HL-60/S4 treated with phorbol 12-myristate 13-acetate at 8.2 ng/mL for 4 days and 3 days (cell line): ENCODE data around the gene CCNF.

ENCODE experiments used
- in situ Hi-C: fragments of 300-500 bp; cut with MboI; formaldehyde crosslinking; loops from 2 replicates; pipeline ENCODE4 v1.15.0; 2022; ENCODE audit warnings: low sequenced_read_pairs

CCNF gene

DNA sequence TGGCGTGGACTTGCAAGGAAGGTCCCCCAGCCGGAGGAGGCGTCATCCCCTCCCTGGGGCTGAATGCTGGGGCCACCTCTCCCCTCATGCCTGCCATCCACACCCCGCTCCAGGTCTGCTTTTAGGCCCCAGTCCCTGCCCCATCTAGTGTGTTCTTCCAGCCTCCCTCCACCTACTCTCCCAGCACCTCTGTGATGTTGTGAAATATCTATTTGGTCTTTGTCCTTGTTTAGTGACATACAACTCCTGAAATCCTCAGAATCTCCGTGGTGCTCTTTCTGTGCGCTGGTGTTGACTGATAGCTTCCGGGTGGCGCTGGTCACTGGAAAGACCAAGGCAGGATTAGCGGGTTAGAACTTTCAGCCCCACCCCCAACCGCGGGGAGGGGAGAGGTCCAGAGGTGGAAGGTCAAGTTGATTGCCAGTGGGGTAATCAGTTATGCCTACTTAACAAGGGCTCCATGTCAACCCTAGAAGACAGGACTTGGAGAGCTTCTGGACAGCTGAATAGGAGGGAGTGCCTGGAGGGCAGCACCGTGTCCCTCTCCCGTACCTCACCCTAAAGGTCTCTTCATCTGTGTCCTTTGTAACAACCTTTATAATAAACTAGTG is 55.8 kb downstream of the CCNF start:
- in situ Hi-C loops = no loop called here

DNA sequence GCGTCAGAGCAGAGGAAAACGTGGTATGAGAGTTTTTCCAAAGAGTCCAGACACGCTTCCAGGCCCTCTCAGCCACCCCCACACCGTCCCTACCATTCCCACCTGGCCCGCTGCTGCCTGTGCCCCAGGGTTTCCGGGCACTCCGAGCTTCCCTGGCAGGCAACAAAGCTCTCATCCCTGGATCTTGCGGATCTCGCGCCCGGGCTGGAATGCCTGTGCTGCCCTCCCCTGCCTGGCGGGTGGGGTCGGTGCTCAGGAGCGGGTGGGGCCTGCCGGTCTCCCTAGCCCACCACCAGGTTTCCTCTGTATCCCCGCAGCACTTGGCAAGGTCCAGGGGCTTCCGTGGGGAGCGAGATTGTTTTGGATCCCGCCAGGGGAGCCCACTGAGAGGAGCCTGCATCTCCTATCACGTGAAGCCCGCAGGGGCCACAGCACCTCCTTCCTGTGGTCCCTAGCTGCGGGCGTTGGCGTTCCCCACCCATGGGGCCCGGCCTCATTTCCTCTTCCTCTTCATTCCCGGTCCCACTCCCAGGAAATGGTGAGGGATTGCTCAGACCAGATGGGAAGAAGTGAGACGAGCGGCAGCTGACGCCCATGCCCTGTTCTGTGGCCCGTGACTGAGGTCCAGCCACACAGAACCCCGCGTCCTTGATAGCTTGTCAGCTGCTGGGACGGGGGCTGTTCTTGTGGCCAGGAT is 56.7 kb downstream of the CCNF start:
- in situ Hi-C loops = no loop called here

DNA sequence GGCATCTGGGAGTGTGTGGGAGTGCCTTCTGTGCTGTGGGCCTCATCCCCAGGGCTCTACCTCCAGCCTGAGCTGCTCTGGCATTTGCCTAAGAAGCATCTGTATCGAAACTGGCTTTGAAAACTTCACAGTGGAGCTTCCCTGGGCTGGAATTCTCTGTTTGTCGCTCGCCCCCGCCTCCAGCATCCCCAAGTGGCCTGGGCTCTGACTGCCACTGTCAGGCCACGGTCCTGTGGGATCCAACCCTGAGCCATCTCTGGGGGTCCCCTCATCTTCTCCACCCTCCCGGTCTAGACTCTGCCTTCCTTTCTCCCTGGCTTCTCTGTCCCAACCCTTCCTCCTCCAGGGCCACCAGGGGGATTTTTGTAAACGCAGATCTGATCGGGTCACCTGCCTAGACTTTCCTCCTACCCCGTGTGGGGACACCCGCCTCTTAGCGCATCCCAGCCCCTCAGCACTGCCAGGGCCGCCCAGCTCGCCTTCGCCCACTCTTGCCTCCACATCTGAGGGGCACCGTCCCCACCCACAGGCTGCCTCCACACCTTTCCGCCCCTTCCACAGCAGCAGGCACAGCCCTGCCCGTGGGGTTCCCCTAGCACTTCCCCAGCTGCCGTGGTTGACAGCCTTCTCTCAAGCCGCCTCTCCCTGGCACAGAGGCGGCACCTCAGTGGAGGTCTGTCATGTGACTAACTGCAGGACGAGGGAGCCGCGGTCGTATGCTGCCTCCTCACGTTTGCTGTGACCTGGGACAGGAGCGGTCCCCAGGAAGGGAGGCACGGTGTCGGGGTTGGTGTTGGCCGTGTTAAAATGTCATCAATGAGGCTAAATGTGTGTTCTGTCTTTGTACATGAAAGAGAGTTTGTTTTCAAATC is 57.6 kb downstream of the CCNF start:
- in situ Hi-C loops = no loop called here

DNA sequence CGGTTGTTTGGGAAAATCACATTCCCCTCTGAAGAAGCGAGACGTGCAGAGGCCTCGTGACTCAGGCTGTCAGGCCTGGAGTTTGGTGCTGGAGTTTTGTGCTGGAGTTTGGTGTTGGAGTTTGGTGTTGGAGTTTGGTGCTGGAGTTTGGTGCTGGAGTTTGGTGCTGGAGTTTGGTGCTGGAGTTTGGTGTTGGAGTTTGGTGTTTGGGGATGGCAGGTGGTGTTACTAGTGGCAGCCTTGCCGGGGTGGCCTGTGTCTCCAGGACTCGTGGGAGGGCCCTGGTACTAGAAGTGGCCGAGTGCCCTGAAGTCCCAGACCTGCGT is 58.2 kb downstream of the CCNF start:
- in situ Hi-C loops = no loop called here

DNA sequence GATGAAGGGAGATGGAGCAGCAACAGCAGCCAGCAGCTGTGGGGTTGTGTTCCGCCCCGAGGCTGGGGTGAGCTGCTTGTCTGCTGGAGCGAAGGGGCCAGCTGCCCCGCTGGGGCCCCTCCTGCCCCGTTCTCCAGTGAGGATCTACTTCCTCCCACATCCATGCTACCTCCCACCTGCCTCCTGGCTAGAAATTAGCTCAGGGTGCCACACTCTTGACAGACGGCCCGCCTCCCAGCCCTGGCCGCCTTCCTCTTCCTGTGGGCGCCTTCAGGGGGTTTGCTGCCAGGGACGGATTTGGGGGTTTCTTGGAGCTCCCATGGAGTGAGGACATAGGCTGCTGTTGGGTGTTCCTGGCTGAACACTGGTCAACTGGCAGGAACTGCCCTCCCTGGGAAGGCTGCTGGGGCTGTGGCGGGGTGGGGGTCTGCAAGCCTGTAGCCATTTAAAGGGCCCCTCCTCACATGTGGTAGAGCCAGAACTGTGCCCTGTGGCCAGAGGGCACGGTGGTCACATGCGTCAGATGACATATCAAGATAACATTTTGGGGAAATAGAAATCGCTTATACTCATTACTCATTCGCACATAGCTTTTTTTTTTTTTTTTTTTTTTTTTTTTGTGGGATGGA is 58.8 kb downstream of the CCNF start:
- in situ Hi-C loops = no loop called here

DNA sequence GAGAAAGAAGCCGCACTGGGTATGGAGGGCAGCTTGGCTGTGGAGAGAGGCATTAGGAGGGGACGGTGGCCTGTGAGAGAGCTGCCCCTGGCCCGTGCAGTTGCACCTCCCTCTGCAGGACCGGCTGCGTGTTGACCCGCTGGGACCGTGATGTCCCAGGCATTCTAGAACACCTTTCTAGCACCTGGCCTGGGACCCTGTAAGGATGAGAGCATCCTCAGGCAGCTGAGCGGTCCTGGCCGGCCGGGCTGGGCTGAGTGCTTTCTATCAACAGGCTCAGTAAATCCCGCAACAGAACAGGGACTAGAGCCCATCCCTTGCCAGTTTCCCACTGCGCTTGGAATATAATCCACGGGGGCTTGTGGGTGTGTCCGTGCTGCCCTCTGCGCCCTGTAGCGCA is 60.3 kb downstream of the CCNF start:
- in situ Hi-C loops = no loop called here

DNA sequence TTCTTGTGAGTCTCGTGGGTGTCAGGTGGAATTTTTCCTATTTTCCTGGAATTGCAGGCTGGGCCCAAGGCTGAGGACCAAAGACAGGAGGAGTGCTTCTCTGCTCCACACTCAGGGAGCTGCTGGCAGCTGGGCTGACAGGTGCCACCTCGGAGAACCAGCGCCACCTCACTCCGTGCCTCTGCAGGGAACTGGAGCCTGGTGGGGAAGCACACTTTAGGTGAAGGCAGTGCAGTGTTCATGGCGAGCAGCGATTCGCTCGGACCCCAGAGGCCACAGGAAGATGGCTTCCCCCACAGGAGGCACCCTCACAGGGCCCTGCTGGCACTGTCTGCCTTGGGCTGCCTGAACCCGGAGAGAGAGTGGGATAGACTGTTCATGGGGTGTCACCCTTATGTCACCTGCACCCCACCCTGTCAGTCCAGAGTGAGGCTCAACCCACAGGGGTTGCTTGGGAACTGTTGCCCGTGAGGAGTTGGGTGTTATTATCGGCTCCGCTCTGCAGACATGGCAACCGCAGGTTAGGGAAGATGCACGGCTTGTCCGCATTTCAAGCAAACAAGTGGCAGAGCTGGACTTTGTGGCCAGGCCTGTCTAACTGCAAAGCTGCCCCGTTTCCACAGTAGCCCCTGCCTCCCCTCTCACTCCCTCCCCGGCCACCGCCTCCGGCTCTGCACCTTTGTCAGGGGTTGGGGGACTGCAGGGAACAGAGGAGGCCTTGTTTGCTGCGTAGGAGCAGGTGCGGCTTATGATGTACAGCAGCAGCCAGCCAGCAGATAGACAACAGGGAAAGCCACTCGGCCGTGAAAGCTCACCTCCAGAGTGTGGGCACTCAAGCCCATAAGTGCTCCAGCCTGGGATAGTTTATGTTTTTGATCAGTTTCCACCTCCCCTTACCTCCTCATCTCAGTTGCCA is 61.2 kb downstream of the CCNF start:
- in situ Hi-C loops = no loop called here

DNA sequence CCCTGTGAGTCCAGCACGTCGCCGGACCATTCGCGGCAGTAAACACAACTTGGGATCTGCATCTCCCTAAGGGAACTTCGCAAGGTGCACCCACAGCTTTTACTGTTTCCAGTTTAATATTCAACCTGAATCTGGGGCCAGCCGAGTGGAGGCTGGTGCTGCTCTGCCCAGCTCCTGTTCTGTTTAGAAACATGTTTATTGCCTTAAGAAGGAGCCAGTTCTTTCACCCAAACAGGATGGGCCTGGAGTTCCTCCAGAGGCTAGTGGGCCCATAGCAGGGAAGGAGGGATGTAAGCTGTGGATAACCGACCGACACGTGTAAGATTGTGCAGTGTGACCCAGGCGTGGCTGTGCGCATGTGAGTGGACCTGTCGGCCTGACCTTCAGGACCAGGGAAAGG is 63.0 kb downstream of the CCNF start:
- in situ Hi-C loops = no loop called here

DNA sequence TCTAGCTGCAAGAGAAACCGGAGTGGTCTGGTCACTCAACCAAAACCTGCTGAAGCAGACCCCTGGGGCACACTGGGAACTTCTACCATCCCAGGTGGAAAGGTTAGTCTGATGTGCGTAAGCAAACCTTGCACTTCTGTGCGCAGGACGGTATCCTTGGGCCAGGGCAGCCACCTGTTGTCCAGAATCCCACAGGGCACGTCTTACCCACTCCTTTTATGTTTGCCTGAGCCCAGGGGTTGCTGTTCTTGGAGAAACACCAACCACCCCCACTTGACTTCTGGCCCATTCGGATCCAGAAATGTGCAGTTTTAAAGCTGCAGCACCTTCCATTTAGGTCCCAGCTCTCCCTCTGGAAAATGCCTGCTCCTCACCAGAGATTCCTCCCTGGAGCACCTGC is 64.4 kb downstream of the CCNF start:
- in situ Hi-C loops = no loop called here

DNA sequence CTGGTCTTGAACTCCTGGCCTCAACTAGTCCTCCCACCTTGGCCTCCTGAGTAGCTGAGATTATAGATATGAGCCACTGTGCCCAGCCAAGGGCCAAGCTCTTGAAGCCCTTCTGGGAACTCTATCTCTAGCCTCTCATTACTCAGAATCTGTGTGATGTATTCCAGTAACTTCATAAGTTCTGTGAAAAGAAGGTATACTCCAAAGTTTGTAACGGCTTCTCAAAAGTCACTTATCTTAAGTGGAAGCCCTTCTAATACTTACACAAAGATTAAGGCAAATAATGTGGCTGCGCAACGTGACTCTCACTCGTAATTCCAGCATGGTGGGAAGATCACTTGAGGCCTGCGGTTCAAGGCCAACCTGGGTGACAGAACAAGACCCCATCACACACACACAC is 65.4 kb downstream of the CCNF start:
- in situ Hi-C loops = no loop called here

DNA sequence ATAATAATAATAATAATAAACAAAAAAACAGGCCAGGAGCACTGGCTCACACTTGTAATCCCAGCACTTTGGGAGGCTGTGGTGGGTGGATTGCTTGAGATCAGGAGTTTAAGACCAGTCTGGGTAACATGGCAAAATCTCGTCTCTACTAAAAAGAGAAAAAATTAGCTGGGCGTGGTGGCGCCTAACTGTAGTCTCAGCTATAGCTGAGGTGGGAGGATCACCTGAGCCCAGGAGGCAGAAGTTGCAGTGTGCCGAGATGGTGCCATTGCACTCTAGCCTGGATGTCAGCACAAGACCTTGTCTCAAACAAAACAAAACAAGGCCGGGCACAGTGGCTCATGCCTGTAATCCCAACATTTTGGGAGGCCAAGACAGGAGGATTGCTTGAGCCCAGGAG is 65.8 kb downstream of the CCNF start:
- in situ Hi-C loops = no loop called here

DNA sequence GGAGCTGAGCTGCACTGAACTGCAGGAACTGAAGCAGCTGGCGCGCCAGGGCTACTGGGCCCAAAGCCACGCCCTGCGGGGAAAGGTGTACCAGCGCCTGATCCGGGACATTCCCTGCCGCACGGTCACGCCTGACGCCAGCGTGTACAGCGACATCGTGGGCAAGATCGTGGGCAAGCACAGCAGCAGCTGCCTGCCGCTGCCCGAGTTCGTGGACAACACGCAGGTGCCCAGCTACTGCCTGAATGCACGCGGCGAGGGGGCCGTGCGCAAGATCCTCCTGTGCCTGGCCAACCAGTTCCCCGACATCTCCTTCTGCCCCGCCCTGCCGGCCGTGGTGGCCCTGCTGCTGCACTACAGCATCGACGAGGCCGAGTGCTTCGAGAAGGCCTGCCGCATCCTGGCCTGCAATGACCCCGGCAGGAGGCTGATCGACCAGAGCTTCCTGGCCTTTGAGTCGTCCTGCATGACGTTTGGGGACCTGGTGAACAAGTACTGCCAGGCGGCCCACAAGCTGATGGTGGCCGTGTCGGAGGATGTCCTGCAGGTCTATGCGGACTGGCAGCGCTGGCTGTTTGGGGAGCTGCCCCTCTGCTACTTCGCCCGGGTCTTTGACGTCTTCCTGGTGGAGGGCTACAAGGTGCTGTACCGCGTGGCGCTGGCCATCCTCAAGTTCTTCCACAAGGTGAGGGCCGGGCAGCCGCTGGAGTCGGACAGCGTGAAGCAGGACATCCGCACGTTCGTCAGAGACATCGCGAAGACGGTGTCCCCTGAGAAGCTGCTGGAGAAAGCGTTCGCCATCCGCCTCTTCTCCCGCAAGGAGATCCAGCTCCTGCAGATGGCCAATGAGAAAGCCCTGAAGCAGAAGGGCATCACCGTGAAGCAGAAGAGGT is 67.2 kb downstream of the CCNF start:
- in situ Hi-C loops = no loop called here

DNA sequence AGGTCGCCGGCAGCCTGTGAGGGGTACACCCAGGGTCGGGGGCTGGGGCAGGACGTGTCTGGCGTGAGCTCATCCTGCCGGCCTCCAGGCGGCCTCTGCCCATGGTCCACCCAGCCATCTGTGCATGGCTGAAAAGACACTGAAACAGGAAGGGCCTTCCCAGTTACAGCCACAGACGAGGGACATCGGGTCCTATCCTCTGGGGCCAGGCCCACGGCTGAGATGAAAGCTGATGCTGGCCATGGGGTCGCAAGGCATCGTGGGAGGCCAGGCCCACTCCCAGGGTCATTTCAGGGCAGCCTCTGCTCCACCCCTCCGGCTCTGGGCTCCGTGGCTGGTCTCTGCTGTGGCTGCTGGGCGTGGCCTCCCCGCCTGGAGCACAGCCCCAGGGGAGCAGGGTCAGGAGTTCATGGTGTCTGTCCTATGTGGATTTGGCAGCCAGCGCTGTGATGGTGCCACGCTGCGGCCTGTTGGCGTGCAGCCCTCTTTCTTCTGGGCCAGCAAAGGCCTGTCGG is 67.9 kb downstream of the CCNF start:
- in situ Hi-C loops = no loop called here

DNA sequence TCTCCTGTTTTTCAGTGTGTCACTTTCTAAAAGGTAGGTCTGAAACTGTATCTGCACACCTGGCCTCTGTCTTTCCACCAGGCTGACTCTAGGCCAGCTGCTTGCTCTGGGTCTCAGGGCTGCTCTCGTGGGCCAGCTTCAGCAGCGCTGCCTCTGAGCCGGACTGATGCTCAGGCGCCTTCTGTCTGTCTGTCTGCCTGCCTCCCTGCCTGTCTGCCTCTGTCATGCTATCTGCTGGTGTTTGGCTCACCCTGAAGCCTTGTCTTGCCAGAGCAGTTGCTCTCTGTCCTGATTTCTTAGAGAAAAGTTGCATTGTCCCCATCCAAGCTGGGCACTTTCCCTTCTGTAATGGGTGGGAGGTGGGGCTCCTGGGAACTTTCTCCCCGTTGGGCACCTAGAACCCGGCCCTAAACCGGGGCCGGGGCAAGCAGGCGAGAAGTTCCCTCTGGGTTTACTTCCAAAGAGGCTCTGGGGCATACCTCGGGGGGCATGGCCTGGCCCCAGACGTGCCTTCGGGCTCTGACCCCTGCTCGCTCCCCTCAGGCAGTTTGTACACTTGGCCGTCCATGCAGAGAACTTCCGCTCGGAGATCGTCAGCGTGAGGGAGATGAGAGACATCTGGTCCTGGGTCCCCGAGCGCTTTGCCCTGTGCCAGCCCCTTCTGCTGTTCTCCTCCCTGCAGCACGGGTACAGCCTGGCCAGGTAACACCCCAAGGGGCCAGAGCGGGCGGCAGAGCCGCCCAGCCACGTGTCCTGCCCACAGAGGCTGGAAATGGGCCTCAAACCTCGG is 68.6 kb downstream of the CCNF start:
- in situ Hi-C loops = no loop called here

DNA sequence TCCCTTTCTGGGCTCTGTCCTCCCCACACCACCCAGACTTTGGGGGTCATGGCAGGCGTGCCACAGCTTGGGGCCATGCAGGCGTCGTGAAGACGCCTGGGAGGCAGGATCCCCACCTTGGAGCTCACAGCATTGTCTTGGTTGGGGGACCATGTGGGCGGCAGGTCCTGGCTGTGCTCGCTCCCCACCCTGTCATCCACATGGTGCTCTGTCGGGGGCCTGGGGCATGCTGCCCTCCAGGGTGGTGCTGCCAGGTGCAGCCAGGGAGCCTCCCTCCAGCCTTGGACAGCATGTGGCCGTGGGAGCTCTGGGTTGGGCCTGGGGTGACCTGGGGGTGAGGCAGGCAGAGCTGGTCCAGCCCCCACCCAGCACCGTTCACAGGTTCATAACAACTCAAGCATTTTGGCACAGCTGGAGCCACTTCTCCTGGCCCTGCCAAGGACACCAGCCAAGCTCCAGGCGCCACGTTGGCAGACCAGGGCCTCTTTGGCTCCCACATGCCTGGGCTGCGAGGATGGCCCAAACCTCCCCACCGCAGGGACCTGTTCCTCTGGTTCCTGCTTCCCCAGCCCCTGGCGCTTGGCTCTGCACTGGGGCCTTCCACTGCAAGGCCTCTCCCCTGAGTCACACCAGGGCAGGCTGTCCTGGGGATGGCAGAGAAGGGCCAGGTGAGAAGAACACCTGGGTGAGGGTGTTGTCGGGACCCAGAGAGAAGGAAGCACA is 69.4 kb downstream of the CCNF start:
- in situ Hi-C loops = no loop called here

DNA sequence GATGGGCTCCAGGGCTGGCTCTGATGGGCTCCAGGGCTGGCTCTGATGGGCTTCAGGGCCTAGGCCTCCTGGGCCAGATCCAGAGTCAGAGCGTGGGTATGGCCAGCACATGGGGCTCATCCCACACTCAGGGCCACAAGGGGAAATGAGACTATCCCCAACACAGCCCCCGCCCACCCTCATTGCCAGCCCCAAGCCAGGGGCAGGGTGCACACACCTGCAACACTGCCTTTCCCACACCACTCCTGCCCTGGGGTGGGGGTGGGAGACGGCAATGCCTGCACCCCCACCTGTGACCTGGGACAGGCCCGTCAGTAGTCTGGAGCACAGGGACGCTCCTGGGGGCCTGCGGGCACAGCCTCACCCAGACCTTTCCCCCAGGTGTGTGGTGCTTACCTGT is 70.2 kb downstream of the CCNF start:
- in situ Hi-C loops = no loop called here

DNA sequence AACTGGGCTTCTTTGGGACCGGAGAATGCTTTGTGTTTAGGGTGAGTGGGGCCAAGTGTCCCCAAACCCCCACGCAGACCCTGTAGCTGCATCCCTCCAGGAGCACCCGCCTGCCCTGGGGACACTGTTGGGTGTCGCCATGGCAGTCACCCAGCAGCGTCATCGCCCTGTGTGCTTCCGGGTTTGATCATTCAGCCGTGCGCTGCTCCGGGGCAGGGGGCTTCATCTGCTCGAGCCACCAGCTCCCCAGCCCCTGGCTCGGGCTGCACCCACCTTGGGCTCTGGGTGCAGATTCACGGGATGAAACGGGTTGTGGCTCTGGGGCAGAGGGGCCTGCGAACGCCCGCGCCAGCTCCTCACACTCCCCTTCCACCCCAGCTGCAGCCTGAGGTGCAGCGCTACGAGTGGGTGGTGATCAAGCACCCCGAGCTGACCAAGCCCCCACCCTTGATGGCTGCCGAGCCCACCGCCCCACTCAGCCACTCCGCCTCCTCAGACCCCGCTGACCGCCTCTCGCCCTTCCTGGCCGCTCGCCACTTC is 70.7 kb downstream of the CCNF start:
- in situ Hi-C loops = no loop called here

DNA sequence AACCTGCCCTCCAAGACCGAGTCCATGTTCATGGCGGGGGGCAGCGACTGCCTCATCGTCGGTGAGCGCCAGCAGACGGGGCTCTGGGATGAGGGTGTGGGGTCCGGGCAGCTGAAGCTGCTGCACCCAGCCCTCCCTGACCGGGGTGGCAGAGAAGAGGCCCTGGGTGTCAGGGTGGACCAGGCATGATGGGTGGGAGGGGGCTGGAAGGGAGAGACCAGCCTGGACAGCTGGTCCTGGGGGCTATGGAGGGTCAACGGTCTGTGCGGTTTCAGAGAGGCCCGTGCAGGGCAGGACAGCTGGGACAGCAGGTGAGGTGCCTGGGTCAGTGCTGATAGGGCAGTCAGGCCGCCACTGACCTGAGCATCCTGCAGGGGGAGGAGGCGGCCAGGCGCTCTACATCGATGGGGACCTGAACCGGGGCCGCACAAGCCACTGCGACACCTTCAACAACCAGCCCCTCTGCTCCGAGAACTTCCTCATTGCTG is 71.2 kb downstream of the CCNF start:
- in situ Hi-C loops = no loop called here
